ENCODE data around the gene ANKK1.

ANKK1 gene

DNA sequence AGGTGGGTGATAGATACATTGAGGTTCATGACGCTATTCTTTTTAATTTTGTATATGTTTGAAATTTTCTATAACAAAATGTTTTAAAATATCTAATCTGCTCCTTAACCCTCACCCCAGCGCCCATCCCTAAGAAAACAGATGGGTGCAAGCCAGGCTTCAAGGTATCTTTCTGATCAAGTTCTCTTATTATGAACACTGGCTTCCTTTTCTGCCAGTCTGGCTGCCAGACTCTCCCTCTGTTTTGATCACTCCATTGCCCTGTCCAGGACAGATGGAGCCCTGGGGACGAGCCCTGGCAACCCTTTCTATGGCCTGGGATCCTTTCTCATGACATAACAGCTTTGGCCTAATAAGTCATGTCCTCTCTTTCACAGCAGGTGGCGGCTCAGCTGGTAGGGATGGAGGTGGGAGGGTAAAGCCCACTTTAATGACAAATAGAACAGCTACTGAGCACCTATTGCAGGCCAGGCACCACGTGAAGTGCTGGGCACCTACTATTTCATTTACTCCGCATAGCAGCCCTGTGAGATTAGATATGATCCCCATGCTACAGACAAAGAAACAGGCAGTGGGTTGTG is 49.2 kb downstream of the ANKK1 start:
- TF ChIP-seq CTCF (IDR thresholded peaks at IDR 0.05; ENCODE audit: low read depth, low read length, missing control alignments): no peak
- in situ Hi-C loops (cut with HindIII; ENCODE audit: low sequenced_read_pairs): no loop called here
- DNase-seq (ENCODE audit: low read depth): no peak
- no peak overlapping the region for H3K4me3 ChIP-seq (ENCODE audit: low read depth, low read length)

DNA sequence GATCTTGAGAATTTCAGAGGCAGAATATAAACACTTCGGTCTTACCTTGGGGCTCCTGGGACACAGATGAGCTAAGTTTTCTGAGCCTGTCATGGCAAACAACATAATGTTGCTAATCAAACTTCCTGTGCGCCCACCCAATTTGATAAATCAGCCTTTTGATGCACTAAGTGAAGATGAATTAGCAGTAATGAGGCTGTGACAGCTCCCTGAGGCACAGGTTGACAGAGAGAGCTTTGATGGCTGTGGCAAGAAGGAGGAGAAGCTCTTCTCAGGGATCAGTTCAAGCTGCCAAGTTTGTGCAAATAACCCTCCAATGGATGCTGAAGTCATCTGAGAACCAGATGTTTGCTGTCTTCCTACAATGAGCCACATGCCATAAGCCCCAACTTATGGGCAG is 53.2 kb downstream of the ANKK1 start:
- TF ChIP-seq CTCF (IDR thresholded peaks at IDR 0.05; ENCODE audit: low read depth, low read length, missing control alignments): no peak
- H3K4me3 ChIP-seq (ENCODE audit: low read depth, low read length): no peak overlapping the region
- DNase-seq (ENCODE audit: low read depth): no peak
- in situ Hi-C loops (cut with HindIII; ENCODE audit: low sequenced_read_pairs): no loop called here

DNA sequence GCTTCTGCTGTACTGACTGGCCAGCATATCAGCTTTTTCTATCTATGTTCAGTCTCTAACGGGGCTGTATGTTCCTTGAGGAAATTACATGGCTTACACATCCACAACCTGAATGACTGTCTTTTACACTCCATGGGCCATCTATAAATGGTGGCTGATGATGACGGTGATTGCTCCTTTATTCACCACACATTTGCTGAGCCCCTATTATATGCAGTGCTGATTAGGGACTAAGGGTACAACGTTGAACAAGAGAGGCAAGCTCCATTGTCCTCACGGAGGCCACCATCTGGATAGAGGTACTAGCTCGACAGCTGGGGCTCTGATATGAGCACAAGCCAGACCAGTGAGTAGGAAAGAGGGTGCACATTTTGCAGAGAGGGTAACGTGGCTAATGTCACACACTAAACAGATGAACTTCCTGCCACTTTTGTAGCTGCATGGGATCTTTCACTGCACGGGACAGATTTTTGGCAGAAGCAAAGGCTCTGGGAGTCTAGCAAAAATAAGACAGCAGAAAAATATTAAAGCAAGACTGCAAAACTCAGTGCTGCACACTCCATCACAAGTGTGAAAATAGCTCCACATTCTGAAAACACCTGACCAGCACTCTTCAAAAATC is 57.0 kb downstream of the ANKK1 start:
- no peak overlapping the region for H3K4me3 ChIP-seq (ENCODE audit: low read depth, low read length)
- no peak for TF ChIP-seq CTCF (IDR thresholded peaks at IDR 0.05; ENCODE audit: low read depth, low read length, missing control alignments)
- DNase-seq (ENCODE audit: low read depth): no peak
- in situ Hi-C loops (cut with HindIII; ENCODE audit: low sequenced_read_pairs): no loop called here

DNA sequence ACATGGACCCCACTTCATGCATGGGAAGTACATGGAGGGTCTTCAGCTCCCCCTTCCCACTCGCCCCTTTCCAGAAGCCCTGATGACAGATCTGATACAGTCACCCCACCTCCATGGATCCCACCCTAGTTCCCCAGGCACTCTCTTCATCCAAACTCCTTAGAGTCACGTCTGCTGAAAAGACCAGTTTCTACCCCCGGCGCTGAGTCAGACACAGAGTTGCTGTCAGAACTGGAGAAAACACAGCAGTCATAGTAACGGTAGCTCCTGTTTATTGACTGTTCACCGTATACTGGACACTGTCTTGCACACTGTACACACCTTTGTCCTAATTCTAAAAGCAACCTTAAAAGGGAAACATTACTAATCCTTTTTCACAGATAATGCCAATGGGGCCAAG is 58.5 kb downstream of the ANKK1 start:
- H3K4me3 ChIP-seq (ENCODE audit: low read depth, low read length): no peak overlapping the region
- no peak for TF ChIP-seq CTCF (IDR thresholded peaks at IDR 0.05; ENCODE audit: low read depth, low read length, missing control alignments)
- no peak for DNase-seq (ENCODE audit: low read depth)
- in situ Hi-C loops (cut with HindIII; ENCODE audit: low sequenced_read_pairs): no loop called here

- no peak overlapping the region for H3K4me3 ChIP-seq (ENCODE audit: low read depth, low read length)
- DNase-seq (ENCODE audit: low read depth): no peak
- in situ Hi-C loops (cut with HindIII; ENCODE audit: low sequenced_read_pairs): no loop called here
- no peak for TF ChIP-seq CTCF (IDR thresholded peaks at IDR 0.05; ENCODE audit: low read depth, low read length, missing control alignments)
Observed at GRCh38 chr11:113446938-113447337, 59.4 kb downstream of the ANKK1 start.

- in situ Hi-C loops (cut with HindIII; ENCODE audit: low sequenced_read_pairs): no loop called here
- no peak overlapping the region for H3K4me3 ChIP-seq (ENCODE audit: low read depth, low read length)
- peak; percentile 9 for DNase-seq (ENCODE audit: low read depth)
- no peak for TF ChIP-seq CTCF (IDR thresholded peaks at IDR 0.05; ENCODE audit: low read depth, low read length, missing control alignments)
Observed at GRCh38 chr11:113447621-113448315, 60.2 kb downstream of the ANKK1 start.

All from astrocyte of the cerebellum (primary cell).